Skeletal muscle cell (primary cell): ENCODE data around the gene CT55.
"Not testable (repeated sequence)": the region's sequence is repeated elsewhere in the genome, so short reads cannot be mapped to it uniquely, and the experiment has no call there.

ENCODE experiments used
- DNase-seq: peaks from one replicate; pipeline ENCODE4 v3.0.0-alpha.2; 2010; ENCODE audit warnings: low read depth
- H3K4me3 ChIP-seq: 2 replicates; pipeline ENCODE4 v1.5.1; 2011; ENCODE audit warnings: low read depth, mild to moderate bottlenecking, control low read depth, low read length, moderate library complexity

The CT55 gene

DNA sequence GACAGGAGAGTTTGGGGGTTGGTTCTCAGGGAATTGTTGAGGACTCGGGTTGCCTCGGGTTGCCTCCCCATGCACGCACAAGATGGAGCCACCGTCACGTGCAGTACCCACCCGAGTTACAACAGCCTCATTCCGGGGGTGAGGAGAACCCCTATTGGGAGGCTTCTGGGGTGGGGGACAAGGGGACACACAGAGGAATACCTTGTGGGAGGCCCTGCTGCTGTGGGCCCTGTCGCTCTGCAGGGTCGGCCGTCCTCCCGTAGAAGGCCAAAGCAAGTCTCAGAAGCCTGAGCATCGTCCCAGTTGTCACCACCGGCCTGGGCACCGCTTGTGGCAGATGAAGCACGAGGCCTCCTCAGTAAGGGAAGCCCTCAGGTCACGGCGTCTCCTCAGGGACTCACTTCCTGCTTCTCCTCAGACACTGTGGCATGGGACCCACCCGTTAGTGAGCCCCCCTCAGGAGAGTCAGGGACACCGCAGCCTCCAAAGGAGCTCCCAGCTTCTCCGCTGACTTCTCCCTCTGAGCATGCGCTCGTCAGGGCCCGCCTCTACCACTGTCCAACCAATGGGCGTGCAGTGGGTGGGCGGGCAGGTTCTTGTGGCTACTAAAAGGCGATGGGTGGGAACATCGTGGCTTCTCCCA lies at the start of gene CT55:
Gene CT55 (minus strand): TSS at position 522 of the 643 bp plus-strand sequence. CDS start 227 bp downstream, at position 295.
- no peak for DNase-seq
- H3K4me3 ChIP-seq = no peak within 1 kb of the TSS

- DNase-seq = no peak
- H3K4me3 ChIP-seq = no peak overlapping the region
These were observed 42.1 kb upstream of the CT55 start for GRCh38 chrX:135213200-135213844.

- not testable (repeated sequence) for DNase-seq, H3K4me3 ChIP-seq
These were observed 35.2 kb upstream of the CT55 start for GRCh38 chrX:135206427-135206826.

DNA sequence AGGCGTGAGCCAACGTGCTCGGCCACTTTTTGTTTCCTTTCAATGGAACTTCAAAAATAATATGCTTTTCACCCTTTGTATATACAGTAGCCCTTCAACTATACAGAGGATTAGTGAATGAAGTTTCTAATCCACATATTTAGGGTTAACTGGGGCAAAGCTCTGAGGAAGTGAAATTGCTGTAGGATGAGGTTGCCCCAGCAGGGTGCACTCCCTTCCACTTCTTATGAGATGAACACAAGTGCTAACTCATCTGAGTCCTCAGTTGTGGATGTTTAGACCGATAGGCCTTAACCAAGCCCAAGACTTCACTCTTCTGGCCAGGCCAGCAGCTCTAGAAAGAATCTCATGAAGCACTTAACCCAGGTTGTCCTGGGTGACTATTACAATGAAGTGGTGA lies 29.1 kb upstream of the CT55 start:
- DNase-seq = no peak

DNA sequence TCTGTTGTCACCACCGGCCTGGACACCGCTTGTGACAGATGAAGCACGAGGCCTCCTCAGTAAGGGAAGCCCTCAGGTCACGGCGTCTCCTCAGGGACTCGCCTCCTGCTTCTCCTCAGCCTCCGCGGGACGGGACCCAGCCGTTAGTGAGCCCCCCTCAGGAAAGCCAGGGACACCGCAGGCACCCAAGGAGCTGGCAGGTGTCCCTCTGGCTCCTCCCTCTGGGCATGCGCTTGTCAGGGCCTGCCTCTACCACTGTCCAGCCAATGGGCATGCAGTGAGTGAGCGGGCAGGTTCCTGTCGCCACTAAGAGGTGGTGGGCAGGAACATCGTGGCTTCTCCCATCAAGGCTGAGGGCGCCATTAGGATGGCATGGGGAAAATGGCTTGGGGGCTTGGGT lies 23.5 kb upstream of the CT55 start:
- H3K4me3 ChIP-seq = no peak overlapping the region
- no peak for DNase-seq

More for the DNA sequence above, 29.1 kb upstream of the CT55 start:
- H3K4me3 ChIP-seq = no peak overlapping the region

DNA sequence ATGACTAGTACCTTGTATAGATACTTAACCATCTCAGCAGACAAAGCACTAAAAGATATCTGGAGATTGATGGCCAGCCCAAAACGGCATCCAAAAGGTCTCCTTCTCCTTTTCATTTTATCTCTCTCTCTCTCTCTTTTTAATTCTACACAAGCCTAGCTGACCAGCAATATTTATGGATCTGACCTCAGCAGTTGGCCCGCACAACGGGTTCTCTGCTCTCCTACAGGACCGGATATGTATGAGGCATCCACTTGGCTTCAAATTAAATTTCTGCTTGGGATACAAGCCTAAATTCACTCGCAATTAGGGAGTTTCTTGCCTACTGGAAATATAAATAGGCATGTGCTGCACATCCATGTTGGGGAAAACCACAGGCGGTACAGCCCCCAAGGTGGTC lies 22.5 kb upstream of the CT55 start:
- no peak for DNase-seq
- no peak overlapping the region for H3K4me3 ChIP-seq

- no peak overlapping the region for H3K4me3 ChIP-seq
- no peak for DNase-seq
These were observed 20.6 kb upstream of the CT55 start for GRCh38 chrX:135191838-135192237.

DNA sequence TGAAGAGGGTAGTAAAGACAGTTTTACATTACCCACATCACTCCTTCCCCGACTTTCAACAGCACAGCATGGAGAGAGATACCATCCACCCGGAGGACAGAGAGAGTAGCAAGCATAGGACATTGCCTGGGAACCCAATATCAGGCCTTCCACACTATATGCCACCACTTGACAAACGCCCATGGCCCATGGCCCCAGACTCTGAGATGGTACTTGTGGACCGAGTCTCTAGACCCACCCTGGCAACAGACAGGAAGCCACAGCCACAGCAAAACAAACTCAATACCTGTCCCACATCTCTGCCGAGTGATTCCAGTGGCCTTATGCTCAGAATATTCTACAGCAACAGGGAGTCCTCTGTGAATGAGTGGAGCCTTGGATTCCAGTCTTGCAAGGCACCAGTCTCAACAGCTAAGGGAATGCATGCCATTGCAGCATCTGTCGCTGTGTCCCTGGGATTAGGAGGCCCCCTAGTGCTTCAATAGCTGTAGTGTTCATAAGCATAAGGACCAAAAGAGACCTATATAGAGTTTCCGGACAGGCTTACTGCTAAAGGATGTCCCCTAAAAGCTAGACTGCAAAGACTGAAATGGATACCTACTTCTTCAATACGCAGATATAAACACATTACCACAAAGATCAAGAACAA lies 14.7 kb upstream of the CT55 start:
- H3K4me3 ChIP-seq = no peak overlapping the region
- DNase-seq = peak; percentile 3

GRCh38 chrX:135178636-135179035 lies 7.4 kb upstream of the CT55 start:
- no peak for DNase-seq

DNA sequence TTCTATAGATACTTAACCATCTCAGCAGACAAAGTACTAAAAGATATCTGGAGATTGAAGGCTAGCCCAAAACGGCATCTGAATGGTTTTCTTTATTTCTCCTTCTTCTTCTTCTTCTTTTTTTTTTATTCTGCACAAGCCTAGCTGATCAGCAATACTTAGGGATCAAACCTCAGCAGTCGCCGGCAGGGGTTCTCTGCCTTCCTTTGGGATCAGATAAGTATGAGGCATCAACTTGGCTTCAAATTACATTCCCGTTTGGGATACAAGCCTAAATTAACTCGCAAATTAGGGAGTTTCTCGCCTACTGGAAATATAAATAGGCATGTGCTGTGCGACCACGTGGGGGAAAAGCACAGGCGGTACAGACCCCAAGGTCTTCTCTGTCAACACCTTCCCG lies 730 bp downstream of the CT55 start:
- H3K4me3 ChIP-seq = no peak overlapping the region
- DNase-seq = no peak

More at GRCh38 chrX:135178636-135179035, 7.4 kb upstream of the CT55 start:
- H3K4me3 ChIP-seq = no peak overlapping the region

GRCh38 chrX:135169534-135169933 lies 1.7 kb downstream of the CT55 start:
- not testable (repeated sequence) for DNase-seq, H3K4me3 ChIP-seq

- no peak overlapping the region for H3K4me3 ChIP-seq
- DNase-seq = no peak
These were observed 2.7 kb downstream of the CT55 start for GRCh38 chrX:135168486-135168885.

GRCh38 chrX:135154688-135155087 lies 16.5 kb downstream of the CT55 start:
- H3K4me3 ChIP-seq = not testable (repeated sequence)

DNA sequence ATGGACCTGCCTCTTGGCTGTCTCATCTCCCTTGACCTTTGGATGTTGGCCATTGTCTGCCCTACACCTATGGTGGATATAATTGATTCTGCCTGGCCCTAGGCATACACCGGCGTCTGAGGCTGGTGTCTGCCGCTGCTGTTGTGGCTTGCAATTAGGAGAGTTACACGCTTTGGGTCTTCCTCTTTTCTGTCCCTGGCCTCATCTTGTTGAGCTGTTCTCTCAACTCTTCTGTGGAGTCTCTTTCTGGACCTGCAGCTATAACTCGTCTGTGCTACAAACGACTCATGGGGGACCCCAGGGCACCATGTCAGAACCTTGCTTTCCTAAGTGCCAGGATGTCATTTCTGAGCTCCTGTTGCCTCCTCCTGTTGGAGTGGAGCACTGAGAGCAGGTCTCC lies 45.1 kb downstream of the CT55 start:
- DNase-seq, H3K4me3 ChIP-seq: not testable (repeated sequence)

More at GRCh38 chrX:135154688-135155087, 16.5 kb downstream of the CT55 start:
- DNase-seq = not testable (repeated sequence)

GRCh38 chrX:135120056-135120576 lies 51.1 kb downstream of the CT55 start, which contains the start of gene ETDB:
TSS of gene ETDB (minus strand) at chrX:135120526. CDS start at chrX:135119261, 1,265 bp downstream.
- DNase-seq, H3K4me3 ChIP-seq: not testable (repeated sequence)

- not testable (repeated sequence) for DNase-seq, H3K4me3 ChIP-seq
These were observed 55.1 kb downstream of the CT55 start for GRCh38 chrX:135116064-135116463.

DNA sequence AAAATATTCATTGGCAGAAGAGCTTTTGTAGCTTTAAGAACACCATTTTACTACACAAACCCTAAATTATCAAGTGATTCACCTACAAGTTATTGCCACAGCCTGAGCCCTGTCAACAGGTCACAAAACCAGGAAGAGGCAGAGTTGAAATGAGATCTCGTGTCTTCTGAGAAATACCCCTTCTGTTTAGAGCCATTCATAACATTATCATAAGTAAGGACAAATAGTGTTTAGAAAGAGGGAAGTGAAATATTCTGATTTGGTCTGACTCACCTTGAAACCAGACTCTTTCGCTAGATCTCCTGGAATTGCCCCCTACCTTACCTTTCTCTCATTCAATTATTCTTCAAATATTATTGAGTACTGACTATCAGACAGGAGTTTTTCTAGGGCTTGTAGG lies 56.8 kb downstream of the CT55 start:
- no peak overlapping the region for H3K4me3 ChIP-seq
- DNase-seq = no peak

DNA sequence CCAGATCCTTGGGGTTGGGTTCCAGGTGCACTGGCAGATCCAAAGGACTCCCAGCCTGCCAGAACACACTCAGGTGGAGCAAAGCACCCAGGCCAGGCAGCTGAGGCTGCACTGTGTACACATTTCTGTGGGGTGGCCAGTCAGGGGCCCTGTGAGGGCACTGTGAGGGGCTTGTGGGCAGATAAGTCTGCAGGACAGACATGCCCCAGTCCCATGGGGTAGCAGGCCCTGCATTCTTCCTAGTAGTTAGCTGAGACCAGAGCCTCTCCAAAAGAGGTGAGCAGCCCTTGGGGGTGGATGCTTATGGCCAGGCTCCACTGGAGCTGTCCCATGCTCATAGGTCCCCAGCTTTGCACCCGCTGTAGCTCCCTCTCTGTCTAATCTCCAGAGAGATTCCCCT lies 58.5 kb downstream of the CT55 start:
- DNase-seq = no peak
- no peak overlapping the region for H3K4me3 ChIP-seq

GRCh38 chrX:135112096-135112729 lies 59.0 kb downstream of the CT55 start:
- no peak overlapping the region for H3K4me3 ChIP-seq
- DNase-seq = no peak

- DNase-seq = no peak
- no peak overlapping the region for H3K4me3 ChIP-seq
These were observed 61.6 kb downstream of the CT55 start for GRCh38 chrX:135109554-135109953.
